Frontal cortex (tissue), 4 donors: Measurements from ENCODE around the gene NDUFS6. TPM values are rescaled to one million over a fixed set of nuclear protein-coding genes. Genes with fewer than 3 reads are reported as not detected.
"Not testable (repeated sequence)": the region's sequence is repeated elsewhere in the genome, so short reads cannot be mapped to it uniquely, and the experiment has no call there.

Experiments
- DNase-seq, 2 donors: peaks; one replicate each; pipeline ENCODE4 v3.0.0; 2012; ENCODE audit warnings: low spot score in 2 of 2
- FAIRE-seq: peaks from 2 replicates; lab custom pipeline; 2012; peaks lifted over from hg19 to GRCh38; lab: Jason Lieb, UNC
- total RNA-seq: library from RNA; depleted of rRNA; stranded (reverse); fragments of >200 nt; gene quantifications from one replicate; pipeline ENCODE4 v1.2.3, GENCODE V29; 2014
- donor health status: control.
- donor health status: control.
- donor health status: control.

The NDUFS6 gene
- total RNA-seq, 1 donor from 2014 or later = 13.5 TPM

DNA sequence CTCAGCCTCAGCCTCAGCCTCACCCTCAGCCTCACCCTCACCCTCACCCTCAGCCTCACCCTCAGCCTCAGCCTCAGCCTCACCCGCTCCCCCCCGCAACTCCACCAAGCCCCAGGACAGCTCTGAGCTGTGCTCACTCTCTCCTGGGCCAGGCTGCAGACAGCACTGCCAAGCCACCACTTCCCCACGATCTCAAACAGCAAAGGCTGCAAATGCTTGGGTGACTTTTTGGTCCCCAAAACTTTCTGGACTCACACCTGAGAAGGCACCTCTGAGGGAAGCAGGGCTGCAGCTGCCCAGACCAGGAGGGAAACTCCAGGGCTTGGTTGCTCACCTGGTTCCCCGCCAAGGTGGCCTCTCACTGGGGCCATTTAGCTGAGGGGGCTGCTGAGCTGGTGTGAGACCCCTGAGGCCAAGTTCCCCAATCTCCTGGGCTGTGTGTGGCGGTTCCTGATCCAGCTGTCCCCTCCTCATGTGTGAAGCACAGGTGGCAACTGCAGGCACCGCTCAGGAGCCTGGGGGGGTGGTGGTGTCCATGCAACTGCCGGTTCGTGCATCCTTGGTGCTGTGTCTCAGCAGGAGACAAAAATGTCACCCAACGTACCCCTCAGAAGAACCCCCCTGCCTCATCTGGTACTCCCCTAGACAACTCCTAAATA lies 19.4 kb upstream of the NDUFS6 start:
- DNase-seq = no peak
- no peak for FAIRE-seq

DNA sequence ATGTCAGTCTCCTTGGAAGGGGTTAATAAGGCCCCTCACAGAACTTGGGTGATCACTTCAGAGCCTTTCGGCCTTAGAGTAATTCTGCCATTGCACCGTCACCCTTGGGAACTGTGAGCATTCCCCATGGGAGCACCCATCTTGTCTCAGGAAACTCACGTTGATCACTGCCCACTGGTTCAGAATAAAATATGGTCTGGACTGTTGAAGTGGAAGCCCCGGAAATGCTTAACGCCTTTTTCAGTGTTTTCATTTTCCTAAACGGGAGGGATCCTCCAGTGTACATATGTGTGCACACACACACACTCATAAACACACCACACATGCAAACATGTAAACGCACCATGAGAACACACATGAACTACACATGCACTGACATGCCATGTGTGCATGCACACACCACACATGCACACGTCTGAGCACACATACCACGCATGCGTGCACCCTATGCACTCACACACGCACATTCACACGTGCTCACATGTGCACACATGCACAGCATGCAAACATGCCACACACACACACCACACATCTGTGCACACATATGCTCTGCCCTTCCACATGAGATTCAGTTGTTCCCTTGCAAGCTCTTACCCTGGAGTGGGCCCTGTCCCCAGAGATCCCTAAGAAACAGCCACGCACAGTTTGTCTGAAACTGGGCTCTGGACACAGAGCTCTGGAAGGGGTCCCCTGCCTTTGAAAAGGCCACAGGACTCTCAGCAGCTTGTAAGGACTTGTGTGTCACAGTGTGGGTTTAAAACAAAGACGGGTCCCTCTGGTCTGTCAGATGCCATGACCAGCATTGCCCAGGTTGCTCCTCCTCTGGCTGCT lies 18.6 kb upstream of the NDUFS6 start:
- FAIRE-seq (no peak), DNase-seq (no peak)

GRCh38 chr5:1783216-1783554 lies 18.0 kb upstream of the NDUFS6 start:
- FAIRE-seq = no peak

DNA sequence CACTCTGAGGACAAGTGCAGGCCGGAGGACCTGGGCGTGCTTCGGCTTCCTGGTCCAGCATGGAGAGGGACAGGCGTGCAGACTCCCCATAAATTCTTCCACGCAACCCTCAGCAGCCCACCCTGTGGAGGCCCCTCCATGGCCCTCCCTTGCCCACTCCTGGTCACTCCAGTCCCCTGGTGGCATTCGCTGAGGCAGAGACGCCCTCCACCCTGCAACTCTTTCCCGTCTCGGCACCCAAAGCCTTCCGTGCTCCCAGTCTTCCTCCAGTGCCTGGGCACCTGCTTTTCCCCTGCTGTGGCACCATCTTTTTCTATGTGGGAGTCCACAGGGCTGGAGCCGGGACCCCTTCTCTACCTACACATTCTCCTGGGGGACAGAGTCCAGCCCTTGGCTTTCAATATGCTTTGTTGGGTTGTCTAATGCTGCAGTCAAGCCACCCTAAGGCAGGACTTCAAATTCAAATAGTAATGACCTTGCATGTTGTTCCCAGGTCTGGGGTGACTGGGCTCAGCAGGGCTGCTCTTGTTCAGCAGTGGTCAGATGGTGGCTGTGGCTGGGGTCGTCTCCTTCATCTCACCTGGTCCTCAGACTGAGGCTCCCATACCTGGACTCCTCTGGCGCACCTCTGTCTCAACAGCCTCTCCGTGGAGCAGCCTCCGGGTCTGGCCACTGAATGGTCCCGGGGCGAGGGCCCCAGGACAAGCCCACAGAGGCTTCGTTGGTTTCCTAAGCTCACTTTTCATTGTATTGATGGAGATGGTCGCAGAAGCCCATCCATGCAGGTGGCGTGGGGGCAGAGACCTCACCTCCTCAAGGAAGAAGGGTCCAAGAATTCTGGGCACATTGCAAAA lies 16.8 kb upstream of the NDUFS6 start:
- FAIRE-seq (no peak), DNase-seq (no peak)

More at GRCh38 chr5:1783216-1783554, 18.0 kb upstream of the NDUFS6 start:
- no peak for DNase-seq

DNA sequence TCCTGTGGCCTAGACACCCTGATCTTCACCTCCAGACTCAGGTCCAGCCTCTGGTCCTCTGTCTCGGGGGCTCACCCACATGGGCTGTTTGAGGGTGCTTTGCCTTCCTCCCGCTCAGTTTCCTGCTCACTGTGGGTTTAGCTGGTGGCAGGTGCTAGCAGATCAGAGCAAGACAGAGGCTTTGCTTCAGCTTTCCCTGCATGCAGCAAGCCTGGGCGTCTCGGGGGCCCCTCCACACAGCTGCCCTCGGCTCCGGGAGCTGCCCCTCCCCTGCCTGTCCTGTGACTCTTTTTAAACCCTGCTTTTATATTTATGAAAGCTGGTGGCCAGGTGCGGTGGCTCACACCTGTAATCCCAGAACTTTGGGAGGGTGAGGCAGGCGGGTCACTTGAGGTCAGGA lies 16.1 kb upstream of the NDUFS6 start:
- DNase-seq (no peak), FAIRE-seq (no peak)

GRCh38 chr5:1785984-1786383 lies 15.2 kb upstream of the NDUFS6 start:
- DNase-seq (no peak), FAIRE-seq (no peak)

GRCh38 chr5:1786621-1787471 lies 14.4 kb upstream of the NDUFS6 start:
- DNase-seq (no peak), FAIRE-seq (no peak)

DNA sequence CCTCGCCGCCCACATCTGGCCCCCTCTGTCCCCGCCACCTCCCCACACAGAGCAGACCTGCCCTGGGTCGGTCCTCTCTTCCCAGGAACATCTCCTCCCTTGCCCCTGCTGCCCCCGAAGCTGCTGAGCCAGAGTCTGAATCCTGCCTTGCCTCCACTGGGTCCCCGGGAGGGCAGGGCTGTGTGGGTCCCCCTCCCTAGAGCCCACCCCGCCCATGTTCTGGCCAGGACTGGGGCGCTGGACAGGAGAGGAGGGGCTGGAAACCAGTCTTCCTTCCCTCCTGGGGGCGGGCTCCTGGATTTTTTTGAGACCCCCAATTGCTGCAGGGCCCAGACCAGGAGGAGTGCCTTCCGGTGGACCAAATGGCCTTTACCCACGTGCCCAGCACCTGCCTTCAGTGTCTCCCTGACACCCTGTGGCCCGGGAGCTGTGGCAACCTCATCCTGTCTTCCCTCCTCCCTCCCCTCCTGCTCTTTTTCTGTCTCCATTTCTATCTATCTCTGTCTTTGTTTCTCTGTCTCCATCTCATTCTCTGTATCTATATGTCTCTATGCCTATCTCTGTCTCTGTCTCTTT lies 13.6 kb upstream of the NDUFS6 start:
- DNase-seq (no peak), FAIRE-seq (no peak)

DNA sequence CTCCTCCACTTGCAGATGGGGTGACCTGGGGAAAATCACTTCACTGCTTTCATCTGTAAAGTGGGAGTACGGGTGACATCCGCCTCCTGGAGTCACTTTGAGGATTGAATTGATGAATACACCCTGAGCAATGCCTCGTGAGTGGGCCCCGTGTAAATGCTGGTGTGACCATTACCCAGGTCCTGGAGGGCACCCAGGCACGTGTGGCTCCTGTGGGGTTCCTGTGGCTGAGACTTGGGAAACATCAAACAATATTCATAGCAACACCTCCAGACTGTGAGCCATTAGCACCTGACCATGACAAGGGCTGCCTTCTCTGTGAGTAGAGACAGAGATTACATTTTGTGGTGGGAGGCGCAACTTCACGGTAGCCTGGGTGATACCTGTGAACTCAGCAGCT lies 13.0 kb upstream of the NDUFS6 start:
- DNase-seq (no peak), FAIRE-seq (no peak)

DNA sequence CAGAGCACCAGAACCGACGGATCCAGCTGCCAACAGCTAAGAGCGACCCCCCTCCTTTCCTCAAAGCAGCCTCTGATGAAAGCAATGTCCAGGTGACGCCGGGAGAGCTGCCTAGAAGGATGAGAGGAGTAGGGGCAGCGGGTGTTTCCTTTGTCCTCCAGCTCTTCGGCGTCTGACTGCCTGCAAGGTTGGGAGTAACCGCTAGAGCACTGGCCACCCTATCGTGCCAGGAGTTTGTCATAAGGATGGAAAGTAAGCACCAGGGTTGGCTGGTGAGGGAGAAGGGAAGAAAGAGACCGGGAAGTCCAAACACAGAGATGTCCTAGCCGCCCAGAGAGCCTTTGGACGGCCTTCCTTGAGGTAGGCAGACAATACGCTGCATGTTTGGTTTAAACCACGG lies 12.4 kb upstream of the NDUFS6 start:
- no peak for FAIRE-seq
- no peak for DNase-seq

DNA sequence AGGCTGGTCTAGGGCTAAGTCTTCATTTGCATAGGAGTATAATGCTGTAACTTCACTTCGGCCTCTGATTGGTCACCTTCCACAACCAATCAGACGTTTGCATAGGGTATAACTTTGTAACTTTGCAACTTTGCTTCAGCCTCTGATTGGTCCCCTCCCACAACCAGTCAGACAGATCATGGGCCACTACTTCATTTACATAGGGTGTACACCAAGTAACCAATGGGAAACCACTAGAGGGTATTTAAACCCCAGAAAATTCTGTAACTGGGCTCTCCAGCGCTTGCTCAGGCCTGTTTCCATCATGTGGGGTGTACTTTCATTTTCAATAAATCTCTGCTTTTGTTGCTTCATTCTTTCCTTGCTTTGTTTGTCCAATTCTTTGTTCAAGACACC lies 11.8 kb upstream of the NDUFS6 start:
- FAIRE-seq, DNase-seq: not testable (repeated sequence)

DNA sequence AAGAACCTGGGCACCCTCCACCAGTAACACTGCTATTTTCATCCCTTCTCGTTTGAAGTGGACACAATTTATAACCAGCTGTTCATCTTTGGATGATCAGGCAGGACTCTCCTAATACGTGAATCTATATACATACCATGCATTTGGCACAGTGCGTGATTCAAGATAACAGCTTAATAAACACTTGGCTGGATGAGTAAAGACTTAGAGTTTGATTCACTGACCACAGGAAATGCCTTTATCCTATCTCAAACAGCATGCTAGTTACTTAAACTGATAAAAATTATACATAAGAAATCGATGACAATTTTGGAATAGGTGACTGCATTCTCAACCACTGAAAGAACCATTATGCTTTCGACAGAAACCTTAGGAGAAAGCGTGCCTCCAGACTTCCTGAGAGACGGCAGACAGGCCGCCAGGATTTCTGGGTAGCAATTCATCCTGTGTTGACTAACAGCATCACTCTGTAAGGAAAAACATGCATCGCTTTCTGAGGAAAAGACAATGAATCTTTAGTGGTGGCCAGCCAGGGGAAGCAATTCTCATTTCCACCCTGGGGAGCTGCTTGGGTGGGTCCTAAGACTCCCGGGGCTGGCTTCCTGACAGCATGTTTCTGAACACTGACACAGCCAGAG lies 11.3 kb upstream of the NDUFS6 start:
- no peak for FAIRE-seq
- no peak for DNase-seq

- DNase-seq = no peak
- FAIRE-seq = no peak
Measured at GRCh38 chr5:1791176-1791575, 10.0 kb upstream of the NDUFS6 start.

DNA sequence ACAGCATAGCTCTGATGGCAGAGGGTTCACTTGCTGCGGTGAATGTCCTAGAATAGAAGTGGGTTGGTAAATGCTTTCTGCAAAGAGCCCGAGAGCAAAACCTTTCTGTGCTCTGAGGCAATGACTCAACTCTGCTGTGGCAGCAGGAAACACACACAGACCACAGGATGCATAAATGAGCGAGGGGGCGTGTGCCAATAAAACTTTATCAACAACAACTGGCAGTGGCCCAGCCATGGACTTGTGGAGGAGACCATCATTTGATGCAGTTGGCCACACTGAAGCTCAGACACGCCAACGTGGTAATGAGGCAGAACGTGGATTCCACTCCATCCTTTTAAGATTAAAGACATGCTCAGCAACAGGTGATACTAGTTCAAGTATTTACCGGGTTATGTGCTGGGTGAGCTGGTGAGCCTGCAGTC lies 8.4 kb upstream of the NDUFS6 start:
- no peak for DNase-seq
- no peak for FAIRE-seq

GRCh38 chr5:1793301-1793740 lies 7.9 kb upstream of the NDUFS6 start:
- FAIRE-seq (no peak), DNase-seq (no peak)

GRCh38 chr5:1793966-1794900 lies 7.0 kb upstream of the NDUFS6 start:
- FAIRE-seq = no peak
- DNase-seq = no peak

DNA sequence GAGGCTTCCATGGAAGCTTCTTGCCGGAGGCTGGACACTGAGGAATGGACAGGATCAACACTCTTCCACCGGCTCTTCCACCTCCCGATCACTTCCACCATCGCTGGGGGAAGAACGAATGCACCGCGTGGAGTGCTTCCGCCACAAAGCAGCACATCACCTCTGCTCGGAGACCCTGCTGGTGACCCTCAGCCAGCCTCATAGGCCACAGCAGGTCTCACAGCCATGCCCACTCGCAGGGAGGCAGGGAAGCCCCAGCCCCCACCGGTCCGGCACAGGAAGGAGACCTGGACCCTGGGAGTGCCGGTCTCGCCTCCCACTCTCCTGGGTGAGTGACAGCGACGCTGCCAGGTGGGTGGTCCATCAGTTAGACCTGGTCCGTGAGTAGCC lies 6.3 kb upstream of the NDUFS6 start:
- DNase-seq (no peak), FAIRE-seq (no peak)

DNA sequence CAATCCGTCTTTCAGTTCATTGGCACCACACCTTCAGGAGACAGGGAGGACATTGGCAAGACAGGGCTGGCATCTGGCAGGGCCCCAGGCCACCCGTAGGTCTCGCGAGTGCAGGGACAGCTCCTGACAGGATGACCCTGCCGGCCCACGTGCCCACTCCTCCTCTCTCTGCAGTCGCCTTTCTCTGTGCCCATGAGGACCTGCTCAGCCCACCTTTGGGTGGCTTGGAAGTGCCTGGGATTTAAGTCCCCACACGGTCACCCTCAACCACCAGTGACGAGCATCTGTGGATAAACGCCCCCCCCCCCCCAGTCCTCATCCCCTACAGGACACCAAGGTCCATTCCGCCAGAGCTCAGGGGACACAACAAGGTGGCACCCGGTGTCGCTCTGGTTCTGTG lies 5.7 kb upstream of the NDUFS6 start:
- FAIRE-seq (no peak), DNase-seq (no peak)
